NCI-H82 (cell line): Measurements from ENCODE around the gene RHD.
"Not testable (repeated sequence)": the region's sequence is repeated elsewhere in the genome, so short reads cannot be mapped to it uniquely, and the experiment has no call there.

ENCODE experiments used
- DNase-seq: peaks from one replicate; lab custom pipeline; 2025; lab: John Stamatoyannopoulos, UW

The RHD gene

GRCh38 chr1:25257196-25257595 is 15.1 kb upstream of the RHD start:
- no peak for DNase-seq

DNA sequence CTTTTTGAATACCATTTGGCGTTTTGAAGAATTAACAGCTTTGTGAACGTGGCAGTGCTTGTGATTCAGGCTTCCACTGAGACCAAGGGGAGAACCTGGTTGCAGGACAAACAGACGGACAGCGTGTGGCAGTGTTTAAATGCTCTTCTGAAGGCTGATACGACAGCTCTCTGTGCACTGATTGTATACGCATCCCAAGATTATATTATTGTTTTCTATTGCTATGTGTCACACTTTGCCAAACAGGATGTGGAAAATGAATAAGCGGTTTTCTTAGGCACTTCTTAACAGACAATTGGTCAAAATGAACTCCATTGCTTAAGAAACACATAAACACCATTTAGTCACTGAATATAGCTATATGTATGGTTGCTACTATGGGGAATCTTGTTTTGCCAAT is 12.5 kb upstream of the RHD start:
- not testable (repeated sequence) for DNase-seq

GRCh38 chr1:25260336-25260735 is 12.0 kb upstream of the RHD start:
- DNase-seq = not testable (repeated sequence)

DNA sequence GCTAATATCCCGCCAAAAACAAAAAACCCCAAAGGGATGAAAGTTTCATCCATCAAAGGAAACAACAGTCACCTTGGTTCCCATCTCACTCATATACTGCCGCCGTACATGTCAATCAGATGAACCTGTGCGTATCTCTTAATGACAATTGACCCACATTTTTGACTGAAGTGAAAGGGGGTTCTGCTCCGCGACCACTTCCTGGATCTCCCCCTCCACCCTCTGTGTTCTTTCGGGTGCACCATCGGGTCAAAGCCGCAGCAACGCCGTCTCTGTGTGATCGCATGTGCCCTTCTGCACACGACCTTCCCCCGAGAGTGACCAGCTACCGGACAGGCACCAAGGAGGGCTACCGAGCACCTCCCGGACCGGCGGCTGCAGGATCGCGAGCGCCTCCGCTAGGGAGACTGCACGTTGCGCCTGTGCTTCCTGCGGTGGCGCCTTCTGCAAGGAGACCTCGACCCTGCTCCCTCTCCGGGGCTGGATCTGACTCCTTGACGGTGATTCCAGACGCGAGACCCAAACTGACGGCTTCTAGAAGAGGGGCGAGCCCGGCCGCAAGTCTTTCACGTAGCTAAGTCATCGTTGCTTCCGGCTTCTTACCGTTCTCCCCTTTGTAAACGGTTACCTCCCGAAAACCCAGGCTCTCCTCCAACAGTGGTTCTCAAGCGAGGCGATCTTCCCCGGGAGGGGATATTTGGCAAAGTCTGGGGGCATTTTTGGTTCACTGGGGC is 5.6 kb upstream of the RHD start:
- DNase-seq = not testable (repeated sequence)

DNA sequence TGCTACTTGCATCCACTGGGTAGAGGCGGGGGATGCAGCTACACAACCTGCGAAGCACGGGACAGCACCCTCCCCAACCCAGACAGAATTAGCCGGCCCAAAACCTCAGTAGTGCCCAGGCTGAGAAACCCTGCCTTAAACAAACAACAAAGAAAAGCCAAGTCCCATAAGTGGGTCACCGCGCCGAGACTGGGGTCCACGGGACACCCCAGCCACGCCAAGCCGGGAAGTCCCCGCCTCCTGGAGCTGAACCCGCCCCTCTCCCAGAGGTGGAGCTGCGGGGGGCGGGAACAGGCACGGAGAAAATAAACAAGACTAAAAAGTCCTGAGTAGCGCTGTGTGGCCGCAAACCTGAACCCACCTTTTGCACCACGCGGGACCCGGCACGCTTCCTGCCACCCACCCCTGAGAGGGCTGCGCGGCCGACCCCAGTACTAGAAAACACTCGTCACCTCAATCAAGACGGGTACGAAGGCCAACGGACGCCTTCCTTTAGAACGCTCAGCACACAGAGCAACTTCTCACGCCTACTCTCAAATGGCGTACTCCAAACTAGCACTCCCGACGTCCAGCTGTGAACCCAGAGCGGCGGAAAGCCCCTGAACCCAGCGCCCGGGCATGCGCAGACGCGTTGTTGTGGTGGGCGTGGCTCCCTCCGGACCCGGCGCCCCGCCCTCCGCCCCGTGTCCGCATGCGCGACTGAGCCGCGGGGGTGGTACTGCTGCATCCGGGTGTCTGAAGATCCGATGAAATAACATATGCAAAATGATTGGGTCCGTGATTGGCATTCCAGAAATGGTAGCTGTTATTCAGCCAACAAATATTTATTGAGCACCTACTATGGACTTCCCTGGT is 4.8 kb upstream of the RHD start:
- peak; percentile 53 for DNase-seq

- DNase-seq = not testable (repeated sequence)
Observed at GRCh38 chr1:25268143-25268760, 4.1 kb upstream of the RHD start.

DNA sequence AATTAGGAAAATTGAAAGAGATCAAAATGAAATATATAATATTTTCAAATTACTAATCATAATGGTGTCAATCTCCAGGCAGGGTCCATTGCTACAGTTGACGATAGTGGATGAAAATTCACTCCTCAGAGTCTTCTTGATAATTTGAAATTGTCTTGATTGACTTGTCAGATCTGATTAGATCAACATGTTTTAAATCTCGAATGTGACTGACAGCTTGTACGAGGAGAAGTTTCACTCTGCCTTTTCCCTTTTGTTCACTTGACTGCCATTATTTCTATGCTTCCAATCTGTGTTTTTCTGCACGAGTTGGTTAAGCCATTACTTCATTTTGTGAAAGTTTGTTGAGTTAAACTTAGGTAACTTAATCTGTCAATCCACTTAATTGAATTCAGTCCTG is 3.3 kb downstream of the RHD start:
- not testable (repeated sequence) for DNase-seq

- not testable (repeated sequence) for DNase-seq
Observed at GRCh38 chr1:25277295-25277694, 5.0 kb downstream of the RHD start.

GRCh38 chr1:25278358-25278757 is 6.0 kb downstream of the RHD start:
- not testable (repeated sequence) for DNase-seq

GRCh38 chr1:25278790-25279189 is 6.5 kb downstream of the RHD start:
- not testable (repeated sequence) for DNase-seq

DNA sequence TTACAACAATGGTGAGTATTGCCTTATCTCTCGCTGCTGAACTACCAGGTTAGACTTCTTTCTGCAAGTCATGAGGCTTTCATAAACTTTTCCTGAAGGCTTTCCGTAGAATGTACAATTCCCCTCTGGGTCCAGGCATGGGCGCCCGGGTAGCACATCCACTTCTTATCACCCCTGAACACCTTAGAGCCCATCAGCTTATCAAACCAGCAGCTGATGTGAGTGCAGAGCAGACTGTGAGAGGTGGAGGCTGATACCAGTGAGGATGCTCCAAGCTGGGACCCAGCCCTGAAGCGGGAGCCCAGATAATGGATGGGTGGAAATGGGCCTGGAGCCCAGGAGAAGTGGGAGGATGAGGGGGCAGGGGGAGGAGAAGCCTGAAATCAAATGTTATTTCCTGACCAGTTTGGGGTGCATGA is 7.4 kb downstream of the RHD start:
- DNase-seq = not testable (repeated sequence)

GRCh38 chr1:25285862-25286261 is 13.6 kb downstream of the RHD start:
- not testable (repeated sequence) for DNase-seq

DNA sequence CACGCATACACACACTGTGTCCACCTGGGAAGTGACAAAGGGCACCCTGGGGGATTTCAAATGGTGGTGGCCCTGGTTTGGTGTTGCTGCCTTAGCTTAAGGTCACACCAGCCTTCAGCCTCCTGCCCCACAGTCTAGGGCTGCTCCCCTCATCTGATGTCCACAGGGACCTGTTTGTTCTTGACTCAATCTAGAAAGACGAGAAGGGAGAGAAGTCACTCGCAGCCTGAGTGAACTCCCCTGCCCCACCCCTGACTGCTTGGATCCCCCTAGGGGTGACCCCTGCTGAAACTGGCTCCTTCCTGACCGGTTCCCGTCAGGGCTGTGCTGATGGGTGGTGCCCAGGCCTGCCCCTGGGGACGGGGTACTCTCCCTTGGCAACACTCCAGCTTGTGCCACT is 14.9 kb downstream of the RHD start:
- not testable (repeated sequence) for DNase-seq

- not testable (repeated sequence) for DNase-seq
Observed at GRCh38 chr1:25288573-25289101, 16.3 kb downstream of the RHD start.

GRCh38 chr1:25290043-25290442 is 17.7 kb downstream of the RHD start:
- DNase-seq = peak; percentile 30

GRCh38 chr1:25293426-25293825 is 21.1 kb downstream of the RHD start:
- not testable (repeated sequence) for DNase-seq

DNA sequence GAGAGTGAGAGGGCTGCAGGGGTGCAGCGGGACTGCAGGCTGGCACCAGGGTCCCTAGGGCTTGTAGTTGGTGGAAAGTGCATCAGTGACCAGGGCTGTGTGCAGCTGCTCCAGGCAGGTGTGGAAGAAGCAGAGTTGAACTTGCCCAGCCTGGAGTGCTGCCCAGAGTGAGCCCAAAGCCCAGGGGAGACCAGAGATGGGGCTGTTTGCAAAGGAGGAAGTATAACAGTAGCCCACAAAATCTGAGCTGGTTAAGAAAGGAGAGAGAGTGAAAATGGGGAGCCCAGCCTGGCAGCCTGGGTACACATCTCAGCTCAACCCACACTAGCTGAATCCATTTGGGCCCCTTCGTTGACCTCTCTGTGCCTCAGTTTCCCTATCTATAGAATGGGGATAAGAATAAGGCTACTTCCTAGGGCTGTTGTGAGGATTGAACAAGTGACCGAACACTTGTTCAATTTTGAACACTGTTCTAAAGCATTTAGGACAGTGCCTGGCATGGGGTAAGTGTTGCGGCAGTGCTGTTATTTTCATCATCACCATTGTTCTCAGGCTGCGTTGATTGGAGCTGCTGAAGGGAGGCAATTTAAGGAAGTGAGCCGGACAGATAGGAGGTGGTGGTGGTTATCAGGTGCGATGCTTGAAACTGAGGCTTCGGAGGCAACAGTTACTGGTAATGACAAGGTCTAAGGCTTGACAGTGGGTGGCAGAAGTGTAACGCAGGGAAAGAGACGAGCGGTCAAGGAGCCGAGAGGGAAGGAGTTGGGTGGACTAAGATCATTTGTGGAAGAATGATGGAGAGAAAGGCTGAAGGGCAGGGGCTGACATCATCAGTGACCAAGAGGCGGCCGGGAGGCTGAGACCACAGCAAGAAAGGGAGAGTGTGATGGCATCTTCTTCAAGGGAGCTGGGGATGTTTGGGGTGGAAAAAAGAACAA is 22.8 kb downstream of the RHD start:
- DNase-seq = not testable (repeated sequence)

DNA sequence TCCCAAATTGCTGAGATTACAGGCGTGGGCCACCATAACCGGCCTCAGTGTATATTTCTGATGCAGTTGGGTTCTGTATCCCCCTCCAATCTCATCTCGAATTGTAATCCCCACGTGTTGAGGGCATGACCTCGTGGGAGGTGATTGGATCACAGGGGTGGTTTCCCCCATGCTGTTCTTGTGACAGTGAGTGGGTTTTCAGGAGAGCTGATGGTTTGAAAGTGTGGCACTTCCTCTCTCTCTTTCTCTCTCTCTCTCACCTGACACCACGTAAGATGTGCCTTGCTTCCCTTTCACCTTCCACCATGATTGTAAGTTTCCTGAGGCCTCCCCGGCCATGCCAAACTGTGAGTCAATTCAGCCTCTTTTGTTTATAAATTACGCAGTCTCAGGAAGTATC is 24.2 kb downstream of the RHD start:
- not testable (repeated sequence) for DNase-seq

GRCh38 chr1:25300729-25301128 is 28.4 kb downstream of the RHD start:
- not testable (repeated sequence) for DNase-seq

GRCh38 chr1:25302330-25302729 is 30.0 kb downstream of the RHD start:
- DNase-seq = not testable (repeated sequence)

DNA sequence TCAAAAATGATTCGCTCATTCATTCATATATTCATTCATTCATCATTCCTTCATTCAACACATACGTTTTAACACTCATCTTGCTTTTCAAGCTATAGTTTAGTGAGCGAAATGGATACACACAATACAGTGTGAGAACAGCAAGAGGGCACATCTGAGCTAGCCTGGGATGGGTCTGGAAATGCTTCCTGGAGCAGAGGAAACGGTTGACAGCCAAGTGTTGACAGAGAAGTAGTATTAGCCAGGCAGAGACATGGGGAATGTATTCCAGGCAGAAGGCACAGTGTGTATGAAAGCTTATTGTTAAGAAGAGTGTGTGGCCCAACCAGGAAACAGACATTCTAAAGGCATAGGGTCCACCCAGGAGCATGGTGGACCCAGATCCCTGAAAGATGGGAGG is 32.6 kb downstream of the RHD start:
- DNase-seq = not testable (repeated sequence)
